ENCODE measurements around the gene AOC3.
"Not testable (repeated sequence)": the region's sequence is repeated elsewhere in the genome, so short reads cannot be mapped to it uniquely, and the experiment has no call there.

Gene AOC3

DNA sequence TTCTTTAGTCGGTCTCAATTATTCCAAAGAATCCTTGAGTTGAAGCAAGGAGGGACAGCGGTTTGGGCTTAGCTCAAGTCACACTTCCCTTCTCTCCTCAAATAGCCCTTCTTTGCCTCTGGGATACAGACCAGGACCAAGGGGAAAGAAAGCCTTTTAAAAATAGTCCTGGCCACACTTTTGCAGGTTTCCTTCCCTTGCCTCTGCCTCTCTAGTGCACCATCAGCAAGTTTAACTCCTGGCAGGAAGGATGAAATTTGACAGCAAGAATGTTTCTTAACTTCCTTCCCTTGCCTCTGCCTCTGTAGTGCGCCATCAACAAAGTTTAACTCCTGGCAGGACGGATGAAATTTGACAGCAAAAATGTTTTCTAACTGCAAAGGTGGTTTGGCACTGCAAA lies 42.4 kb downstream of the AOC3 start:
- no peak for DNase-seq

DNA sequence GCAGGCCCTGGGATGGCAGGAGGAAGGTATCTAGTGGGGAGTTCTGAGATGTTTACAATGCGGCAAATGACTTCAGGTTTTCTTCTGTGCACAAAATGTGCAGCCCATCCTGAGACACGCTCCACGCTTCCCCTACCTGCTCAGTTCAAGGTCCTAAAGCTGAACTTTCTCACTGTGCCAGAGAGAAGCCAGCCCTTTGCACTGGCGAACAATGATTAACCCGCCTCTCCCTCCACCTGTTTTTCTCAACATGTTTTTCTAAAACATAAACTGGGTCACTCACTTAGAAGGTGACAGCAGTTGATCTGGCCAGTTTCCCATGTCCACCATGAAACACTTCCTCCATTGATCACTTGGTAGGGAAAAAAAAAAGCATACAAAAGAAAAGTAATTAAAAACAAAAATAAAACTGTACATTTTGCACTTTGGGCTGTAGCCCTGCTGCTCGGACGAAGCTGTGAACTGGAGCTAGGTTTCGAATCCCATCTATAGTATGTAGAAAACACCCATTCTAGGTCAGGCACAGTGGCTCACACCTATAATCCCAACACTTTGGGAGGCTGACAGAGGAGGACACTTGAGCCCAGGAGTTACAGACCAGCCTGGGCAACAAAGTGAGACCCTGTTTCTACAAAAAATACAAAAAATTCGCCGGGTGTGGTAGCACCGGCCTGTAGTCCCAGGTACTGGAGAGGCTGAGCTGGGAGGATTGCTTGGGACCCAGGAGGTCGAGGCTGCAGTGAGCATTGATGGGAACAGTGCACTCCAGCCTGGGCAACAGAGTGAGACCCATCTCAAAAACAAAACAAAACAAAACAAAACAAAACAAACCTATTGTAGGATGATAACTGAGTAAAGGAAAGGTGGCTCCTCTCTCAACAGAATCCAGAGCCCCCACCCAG lies 43.5 kb downstream of the AOC3 start:
- DNase-seq, result no peak

DNA sequence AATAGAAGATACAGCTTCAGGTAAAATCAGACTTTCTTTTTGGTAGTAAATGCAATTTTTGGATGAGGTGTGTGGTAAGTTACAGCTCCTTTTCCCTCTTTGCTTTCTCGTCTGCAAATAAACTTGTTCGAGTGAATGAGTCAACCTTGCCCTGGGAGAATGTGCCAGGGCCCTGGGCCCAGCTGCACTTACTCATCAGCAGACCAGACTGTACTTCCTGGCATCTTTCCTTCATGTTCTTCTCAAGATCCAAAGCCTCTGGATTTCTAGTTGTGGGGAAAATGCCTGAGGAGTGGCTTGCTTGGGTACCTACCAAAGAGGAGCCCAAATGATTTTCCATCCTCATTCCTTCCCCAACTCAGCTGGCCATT lies 44.2 kb downstream of the AOC3 start:
- peak; percentile 70 for DNase-seq

DNA sequence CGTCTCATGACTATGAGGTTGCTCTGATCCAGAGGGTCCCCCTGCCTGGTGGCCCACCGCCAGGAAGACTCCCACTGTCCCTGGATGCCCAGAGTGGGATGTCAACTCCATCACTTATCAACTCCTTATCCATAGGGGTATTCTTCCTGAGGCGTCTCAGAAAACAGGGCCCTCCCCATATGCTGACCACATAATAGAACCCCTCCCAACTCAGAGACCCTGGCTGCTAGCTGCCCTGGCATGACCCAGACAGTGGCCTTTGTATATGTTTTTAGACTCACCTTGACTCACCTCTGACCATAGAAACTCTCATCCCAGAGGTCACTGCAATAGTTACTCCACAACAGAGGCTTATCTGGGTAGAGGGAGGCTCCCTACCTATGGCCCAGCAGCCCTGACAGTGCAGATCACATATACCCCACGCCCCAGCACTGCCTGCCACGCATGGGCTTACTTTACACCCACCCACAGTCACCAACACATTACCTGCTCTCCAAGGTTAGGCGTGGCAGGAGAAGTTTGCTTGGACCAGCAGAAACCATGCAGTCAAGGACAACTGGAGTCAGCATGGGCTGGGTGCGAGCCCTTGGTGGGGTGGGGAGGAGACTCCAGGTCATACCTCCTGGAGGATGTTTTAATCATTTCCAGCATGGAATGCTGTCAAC lies 47.3 kb downstream of the AOC3 start:
- DNase-seq, result no peak

DNA sequence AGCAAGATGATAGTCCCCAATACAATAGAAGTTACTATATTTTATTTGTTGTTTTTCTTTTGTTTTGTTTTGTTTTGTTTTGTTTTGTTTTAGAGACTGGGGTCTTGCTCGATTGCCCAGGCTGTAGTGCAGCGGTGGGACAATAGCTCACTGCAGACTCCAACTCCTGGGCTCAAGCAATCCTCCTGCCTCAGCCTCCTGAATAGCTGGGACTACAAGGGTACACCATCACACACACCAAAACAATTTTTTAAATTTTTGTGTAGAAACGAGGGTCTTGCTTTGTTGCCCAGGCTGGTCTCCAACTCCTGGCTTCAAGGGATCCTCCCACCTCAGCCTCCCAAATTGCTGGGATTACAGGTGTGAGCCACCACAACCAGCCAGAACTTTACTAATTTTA lies 49.0 kb downstream of the AOC3 start:
- DNase-seq, result not testable (repeated sequence)

DNA sequence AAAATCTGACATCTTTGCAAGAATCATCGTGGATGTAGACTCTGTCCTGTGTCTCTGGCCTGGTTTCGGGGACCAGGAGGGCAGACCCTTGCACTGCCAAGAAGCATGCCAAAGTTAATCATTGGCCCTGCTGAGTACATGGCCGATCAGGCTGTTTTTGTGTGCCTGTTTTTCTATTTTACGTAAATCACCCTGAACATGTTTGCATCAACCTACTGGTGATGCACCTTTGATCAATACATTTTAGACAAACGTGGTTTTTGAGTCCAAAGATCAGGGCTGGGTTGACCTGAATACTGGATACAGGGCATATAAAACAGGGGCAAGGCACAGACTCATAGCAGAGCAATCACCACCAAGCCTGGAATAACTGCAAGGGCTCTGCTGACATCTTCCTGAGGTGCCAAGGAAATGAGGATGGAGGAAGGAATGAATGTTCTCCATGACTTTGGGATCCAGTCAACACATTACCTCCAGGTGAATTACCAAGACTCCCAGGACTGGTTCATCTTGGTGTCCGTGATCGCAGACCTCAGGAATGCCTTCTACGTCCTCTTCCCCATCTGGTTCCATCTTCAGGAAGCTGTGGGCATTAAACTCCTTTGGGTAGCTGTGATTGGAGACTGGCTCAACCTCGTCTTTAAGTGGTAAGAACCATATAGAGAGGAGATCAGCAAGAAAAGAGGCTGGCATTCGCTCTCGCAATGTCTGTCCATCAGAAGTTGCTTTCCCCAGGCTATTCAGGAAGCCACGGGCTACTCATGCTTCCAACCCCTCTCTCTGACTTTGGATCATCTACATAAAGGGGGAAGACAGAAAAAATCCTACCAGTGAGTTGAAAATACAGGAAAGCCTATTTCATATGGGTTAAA lies 49.7 kb downstream of the AOC3 start, which contains the start of gene G6PC1:
Gene G6PC1, plus strand, starts transcription at position 340 of the 872 bp plus-strand sequence. Its CDS starts 78 bp downstream, at position 418.
- no peak for DNase-seq

DNA sequence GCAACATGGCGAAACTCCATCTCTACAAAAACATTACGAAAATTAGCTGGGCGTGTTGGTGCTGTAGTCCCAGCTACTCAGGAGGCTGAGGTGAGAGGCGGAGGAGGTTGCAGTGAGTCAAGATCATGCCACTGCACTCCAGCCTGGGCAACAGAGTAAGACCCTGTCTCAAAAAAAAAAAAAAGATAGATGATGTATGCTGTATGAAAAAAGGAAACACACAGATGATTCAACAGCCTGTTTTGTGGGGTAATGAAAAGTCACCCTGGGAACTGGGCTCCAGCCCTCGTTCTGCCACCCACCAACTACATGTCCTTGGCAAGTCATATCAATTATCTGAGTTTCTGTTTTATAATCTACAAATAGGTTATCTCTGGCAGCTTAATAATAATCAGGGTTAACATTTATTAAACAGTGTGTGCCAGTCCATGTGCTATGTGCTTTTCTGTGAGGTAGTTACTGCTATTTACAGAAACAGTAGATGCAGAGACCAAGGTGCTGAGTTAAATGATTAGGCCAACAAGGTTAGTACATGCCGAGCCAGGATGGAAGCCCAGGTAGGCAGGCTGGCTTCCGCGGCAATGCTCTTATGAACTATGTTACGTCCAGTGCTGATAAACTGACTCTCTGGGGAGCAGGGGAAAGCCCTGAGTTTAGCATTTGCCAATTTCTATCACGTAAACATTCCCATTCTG lies 50.7 kb downstream of the AOC3 start:
- DNase-seq, result no peak

DNA sequence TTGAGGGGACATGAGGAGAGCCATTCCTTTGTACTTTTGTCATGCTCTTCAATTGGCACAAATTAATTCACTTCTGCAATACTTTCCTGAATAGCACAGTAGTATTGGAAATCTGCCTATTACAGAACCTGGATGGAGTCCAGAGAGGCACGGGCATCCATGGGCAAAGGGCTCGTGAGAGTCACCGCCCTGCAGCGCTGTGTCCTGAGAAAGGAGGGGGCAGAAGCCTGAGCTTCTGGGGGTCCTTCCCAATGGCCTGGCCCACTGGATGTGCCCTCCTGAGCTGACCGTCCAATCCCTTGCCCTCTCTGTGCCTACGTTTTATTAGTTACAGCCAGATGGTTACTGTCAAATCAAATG lies 53.1 kb downstream of the AOC3 start:
- DNase-seq, result no peak

DNA sequence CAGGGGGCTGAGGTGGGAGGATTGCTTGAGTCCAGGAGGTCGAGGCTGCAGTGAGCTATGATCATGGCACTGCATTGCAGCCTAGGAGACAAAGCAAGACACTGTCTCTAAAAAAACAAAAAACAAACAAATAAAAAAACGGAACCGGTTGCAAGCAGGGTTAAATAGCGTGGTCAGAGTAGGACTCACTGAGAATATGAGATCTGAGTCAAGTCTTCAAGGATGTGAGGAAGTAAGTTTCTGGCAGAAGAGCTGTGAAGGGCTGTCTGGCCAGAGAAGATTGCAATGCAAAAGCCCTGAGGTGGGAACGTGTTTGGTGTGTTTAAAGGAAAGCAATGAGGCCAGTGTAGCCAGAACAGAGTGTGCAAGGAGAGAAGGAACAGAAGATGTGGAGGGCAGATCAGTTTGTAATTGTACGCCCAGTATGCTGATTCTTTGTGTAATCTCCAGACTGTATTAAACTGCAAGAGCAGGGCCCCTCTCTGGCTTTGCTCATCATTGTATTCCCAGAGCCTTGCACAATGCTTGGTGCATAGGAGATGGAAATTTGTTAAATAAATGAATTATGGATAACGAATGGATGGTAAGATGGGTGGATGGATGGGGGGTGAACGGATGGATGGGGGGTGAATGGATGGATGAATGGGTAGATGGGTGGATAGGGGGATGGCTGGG lies 55.9 kb downstream of the AOC3 start:
- no peak for DNase-seq
